Suppressor macrophage (primary cell): ENCODE results near the gene NGLY1.

Experiments used
- DNase-seq, 4 experiments: peaks; one replicate each; pipeline ENCODE4 v3.0.0-alpha.2; 2020 to 2022
- total RNA-seq, 17 experiments: gene quantifications; one replicate each; lab custom pipeline; 2026; ENCODE audit warnings: mixed read lengths in 6 of 17, inconsistent platforms in 3 of 17; lab: John Stamatoyannopoulos, UW

NGLY1 gene, protein sequence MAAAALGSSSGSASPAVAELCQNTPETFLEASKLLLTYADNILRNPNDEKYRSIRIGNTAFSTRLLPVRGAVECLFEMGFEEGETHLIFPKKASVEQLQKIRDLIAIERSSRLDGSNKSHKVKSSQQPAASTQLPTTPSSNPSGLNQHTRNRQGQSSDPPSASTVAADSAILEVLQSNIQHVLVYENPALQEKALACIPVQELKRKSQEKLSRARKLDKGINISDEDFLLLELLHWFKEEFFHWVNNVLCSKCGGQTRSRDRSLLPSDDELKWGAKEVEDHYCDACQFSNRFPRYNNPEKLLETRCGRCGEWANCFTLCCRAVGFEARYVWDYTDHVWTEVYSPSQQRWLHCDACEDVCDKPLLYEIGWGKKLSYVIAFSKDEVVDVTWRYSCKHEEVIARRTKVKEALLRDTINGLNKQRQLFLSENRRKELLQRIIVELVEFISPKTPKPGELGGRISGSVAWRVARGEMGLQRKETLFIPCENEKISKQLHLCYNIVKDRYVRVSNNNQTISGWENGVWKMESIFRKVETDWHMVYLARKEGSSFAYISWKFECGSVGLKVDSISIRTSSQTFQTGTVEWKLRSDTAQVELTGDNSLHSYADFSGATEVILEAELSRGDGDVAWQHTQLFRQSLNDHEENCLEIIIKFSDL
- total RNA-seq, result 11.7 to 60.1 (median 34.3) reads per million in 17 experiments

DNA sequence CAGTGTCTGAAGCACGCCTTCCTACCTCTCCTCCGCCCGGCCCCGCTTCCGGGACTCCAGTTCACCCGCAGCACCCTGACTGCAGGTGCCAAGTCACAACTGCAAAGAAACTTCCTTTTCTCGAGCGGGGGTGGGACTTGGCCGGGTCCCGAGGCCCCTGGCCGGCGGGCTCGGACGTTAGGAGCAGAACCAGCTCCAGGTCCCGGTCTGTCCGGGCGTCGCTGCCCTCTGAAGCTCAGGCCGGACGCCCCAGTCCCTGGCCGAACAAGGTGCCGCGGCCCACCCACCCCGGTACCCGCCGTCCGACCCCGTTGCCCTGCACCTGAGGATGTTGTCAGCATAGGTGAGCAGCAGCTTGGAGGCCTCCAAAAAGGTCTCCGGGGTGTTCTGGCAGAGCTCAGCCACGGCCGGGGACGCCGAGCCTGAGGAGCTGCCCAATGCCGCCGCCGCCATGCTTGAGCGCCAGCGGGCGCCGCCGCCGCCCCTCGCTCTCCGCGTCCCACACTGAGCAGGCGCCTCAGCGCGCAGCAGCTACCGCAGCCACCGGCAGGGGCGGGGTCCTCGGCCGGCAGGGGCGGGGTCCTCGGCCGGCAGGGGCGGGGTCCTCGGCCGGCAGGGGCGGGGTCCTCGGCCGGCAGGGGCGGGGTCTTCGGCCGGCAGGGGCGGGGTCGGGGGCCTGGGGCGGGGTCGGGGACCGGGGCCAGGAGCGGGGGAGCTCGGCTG is at the start of gene NGLY1:
Gene NGLY1, minus strand, starts transcription at position 506 of the 723 bp plus-strand sequence. Its CDS starts 53 bp downstream, at position 453.
- DNase-seq, result peak; percentile 89 to 95 (median 92)

DNA sequence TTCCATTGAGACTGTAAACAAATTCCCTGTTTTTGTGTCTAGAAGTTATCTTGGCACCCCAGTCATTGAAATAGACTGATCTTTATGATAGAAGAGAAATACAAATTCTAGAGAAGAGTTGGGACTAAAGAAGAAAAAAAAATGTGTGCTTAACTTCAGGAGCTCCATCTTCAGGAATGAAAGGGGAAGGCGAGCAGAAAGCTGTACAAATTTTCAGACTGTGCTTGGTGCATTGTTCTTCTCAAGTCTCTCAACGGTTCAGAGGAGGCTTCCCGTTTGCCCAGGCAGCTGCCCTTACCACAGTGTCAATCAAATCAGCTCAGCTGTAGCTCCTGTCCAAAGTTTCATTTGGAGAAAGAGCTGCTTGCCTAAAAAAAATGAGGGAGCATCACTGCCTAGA is 48.3 kb upstream of the NGLY1 start:
- peak in 3 of 4 experiments; percentile 5 to 13 (median 6) for DNase-seq

DNA sequence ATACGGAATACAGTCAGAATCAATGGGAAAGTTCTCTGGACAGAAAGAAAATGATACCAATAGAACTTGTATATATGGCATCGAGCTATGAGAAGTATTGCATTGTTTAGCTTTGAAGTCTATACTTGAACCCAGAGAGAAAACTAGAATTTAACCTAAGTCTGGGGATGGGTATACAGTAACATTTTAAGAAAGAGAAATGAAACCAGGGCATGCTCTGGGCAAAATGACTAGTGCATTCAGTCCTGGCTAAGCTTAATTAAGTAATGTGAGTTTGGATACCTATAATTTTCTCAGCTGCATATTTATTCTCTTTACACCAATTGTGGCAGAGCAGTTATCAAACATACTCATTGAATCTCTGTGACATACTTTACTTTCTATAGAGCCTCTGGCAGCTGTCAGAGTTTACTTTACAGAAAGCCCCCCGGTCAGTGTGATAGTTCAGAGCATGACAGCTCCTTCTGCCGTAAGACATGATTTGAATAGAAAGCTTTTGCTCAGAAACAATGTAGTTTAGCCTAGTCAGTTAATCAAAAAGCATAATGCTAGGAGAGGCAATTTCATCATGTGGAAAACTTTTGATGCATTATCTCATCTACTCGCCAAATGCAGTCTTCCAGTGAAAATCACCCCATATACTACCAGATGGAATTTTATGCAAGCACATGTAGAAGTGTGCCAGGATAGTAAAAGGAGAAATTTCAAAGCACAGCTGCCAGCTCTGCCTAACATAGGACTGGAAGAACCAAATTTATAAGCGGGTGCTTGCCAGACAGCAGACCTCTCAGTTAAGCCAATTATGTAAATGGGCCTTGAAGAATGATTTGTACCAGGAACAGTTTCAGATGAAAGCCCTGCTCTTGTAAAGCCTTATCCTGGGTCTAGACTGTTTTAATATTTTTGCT is 47.4 kb upstream of the NGLY1 start:
- DNase-seq, result no peak

DNA sequence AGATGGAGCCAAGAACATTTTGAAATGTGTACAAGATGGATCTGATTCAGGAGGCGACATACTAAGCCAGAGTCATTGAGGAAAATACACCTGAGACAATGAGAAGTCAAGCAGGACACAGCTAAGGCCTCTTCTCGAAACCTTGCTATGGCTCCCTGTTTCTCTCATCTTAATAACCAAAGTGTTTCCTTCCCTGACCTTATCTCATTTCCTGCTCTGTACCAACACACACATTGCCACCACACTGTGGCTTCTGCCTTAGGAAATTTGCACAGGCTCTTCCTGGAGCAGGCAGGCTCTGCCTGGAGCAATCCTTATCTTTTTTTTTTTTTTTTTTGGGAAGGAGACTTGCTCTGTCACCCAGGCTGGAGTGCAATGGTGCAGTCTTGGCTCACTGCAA is 43.3 kb upstream of the NGLY1 start:
- DNase-seq, result no peak

DNA sequence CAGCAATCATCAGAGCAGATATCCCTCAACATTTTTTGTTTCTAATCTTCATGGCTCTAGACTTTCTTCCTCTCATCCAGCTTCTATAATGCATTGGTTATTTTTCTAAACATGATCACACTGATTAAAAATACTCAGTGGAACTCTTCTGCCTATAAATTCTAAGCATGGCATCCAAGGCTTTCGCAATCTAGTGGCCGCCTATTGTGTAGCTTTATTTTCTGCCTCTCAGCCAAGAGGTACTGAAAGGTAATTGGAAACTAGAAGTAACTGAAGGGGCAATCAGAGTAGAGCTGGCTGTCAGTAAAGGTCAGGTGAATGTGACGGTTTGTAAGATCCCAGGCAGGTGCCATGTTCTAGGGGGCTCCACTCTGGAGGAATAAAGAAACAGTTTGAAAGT is 40.1 kb upstream of the NGLY1 start:
- DNase-seq, result no peak

DNA sequence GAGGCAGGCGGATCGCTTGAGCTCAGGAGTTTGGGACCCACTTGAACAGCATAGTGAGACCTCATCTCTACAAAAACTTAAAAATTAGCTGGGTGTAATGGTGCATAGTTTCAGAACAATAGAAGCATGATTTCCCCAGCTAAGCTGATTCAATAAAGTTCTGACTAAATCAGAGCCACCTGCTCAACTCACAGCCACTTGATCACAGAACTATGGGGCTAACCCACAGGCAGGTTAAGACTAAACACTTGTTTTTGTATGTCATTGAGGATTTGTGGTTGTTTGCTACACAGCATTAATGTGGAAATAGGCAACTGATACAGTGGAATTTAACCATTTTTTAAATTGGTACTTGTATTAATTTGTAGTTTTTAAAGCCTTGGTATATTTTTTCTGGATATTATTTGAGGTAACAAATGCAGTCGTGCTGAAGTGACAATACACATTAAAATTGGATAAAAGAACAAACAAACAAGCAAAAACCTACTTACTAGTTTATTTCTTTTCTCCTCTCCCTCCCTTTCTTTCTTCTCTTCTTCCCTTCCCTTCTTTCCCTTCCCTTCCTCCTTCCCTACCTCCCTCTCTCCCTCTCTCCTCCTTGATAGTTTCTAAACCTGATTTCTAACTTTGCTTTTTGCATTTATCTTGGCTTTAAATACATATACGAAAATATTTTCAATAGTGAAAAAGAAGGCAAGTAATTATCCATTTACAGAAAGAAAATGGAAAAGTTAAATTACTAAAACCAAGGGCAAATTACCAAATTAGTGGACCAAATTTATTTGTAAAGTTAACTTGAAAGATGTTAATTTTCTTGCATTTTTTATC is 38.7 kb upstream of the NGLY1 start:
- DNase-seq, result no peak

DNA sequence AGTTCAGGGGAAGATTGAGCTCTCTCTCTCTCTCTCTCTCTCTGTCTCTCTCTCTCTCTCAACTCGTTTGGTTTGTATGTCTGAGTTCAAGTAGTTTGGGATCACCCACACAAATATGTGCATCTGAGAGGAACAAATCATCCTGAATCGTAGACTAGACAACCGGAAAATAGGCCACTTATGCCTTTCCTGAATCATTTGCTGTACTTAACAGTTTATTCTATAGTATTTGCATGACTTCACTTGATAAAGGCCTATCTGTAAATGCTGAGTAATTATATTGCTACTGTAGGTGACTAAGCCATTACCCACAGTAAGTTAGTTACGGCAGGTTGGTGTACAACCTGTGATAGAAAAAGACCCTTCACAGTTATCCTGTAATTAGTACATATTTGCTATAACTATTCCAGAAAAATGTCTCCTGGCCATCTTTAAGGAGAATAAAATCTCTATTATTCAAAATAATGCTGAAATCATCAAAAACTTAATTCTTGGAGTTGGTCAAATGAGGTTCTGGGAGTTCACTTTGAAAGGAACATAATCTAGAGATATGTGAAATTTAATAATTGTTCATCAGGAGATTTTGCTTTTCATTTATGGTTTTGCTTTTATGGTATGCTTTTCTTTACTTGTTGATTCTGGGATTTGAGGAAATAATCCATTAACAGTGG is 37.7 kb upstream of the NGLY1 start:
- DNase-seq, result no peak

DNA sequence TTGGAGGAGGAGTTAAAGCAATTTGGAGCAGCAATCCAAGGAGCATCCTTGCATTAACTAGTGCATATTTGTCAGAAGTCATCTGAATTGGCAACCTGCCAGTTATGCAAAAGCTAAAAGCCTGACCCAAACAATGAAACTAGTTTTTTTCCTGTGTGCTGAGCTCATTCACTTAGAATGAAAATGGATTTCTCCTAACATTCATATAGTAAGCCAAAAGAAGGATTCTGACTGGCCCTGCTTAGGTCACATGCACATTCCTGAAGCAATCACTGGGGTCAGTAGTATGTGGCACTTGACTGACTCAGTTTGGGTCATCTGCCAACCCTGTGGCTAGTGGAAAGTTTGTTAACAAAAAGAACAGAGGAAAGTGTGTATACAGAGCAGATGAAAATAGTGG is 37.1 kb upstream of the NGLY1 start:
- DNase-seq, result peak in 3 of 4 experiments; percentile 22 to 51 (median 25)

DNA sequence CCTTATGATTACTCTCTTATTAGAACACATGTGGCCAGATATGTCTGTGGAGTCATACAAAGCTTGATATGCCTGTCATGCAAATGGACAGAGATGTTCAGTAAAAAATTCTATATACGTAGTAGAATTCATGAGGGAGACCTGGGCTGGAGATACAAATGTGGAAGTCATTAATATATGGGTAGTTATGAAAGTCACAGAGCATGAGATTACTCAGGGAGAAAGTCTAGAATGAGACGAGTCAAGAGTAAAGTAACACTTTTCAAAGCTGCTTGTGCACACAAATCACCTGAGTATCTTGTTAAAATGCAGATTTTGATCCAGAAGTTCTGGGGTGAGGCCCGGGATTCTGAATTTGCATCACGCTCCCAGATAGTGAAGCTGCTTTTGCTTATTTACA is 35.1 kb upstream of the NGLY1 start:
- no peak for DNase-seq

DNA sequence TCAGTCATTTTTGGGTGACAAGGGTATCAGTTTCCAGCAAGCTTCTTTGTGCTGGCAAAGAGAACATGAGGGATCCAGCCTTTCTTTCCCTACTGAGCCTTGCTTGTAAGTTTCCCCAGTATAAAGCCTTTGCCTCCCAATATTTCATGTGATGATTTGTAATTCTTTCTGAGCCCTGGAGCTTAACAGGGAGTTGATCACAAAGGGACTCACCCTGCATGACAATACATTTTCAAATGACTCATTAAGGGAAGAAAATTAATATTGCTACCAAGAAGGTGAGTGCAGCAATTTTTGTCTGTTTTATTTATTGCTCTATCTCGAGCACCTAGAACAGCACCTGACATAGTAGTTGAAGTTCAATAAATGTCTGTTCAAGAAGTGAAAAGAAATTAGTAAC is 34.4 kb upstream of the NGLY1 start:
- no peak for DNase-seq

DNA sequence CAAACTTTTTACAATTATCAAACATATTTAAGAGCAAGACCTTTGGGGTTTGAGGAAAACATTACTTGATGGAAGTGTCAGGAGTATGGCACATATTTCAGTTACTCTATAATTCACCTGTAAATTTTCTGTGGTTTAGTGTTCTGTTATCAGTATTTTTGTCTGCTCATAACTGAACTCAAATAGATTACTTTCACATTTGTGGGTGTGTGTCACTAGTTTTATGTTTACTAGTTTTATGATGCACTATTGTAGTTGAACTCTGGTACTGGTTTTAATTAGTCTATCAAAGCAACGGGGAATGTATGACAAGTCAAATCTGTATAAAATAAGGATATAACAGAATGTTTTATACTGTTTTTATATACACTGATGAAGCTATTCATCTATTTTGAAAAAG is 33.9 kb upstream of the NGLY1 start:
- no peak for DNase-seq

DNA sequence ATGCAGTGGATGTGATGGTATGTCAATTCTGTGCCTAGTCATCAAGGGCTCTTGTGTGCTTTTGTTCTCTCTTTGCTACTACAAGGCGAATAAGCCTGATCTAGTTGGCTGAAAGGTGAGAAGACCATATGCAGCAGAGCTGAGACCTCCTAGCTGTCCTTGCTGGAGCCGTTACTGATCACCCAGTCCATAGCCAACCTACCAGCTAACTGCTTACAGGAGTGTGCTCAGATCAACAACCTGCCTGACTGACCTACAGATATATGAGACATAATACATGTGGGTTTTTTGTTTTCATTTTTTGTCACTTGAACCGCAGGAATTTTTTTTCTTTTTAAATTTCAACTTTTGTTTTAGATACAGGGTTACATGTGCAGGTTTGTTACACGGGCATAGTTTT is 29.4 kb upstream of the NGLY1 start:
- DNase-seq, result no peak

DNA sequence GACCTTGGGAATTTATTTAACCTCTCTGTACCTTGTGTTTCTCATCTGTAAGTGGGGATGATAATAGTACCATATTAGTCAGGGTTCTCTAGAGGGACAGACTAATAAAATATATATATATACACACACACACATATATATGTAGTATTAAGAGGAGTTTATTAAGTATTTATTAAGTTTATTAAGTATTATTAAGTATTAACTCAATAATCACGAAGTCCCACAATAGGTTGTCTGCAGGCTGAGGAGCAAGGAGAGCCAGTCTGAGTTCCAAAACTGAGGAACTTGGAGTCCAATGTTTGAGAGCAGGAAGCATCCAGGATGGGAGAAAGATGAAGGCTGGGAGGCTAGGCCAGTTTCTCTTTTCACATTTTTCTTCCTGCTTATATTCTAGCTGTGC is 21.4 kb upstream of the NGLY1 start:
- DNase-seq, result no peak

DNA sequence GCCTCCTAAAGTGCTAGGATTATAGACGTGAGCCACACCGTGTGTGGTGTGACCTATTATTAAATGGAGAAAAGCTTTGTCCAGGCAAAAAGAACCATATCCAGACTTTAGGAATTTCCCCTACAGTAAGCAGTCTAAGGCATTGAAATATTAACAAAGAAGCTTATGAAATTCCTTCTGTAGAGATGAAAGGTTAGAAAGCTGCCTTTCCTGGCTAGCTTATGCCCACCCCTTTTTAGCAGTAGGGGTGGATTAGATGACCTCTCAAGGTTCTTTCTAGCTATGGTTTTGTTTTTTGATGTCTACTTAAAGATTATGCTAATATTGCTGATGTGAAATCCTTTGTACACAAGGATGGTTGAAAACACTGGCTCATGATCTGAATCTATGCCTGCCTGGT is 20.6 kb upstream of the NGLY1 start:
- no peak for DNase-seq

DNA sequence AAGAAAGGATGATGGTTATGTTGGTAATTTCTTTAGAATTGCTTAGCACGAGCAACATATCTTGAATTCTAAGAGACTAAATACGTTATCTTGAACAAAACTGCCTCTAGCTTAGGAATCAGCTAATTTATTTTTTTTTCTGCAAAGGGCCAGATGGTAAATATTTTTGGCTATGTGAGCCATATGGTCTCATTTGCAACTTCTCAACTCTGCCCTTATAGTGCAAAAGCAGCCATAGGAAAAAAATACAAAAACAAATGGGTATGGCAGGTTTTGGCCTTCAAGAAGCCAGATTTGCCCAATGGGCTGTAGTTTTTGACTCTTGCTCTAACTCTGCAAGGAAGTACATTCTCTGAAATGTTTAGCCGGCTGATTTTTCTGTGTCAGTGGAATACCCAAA is 18.5 kb upstream of the NGLY1 start:
- no peak for DNase-seq

DNA sequence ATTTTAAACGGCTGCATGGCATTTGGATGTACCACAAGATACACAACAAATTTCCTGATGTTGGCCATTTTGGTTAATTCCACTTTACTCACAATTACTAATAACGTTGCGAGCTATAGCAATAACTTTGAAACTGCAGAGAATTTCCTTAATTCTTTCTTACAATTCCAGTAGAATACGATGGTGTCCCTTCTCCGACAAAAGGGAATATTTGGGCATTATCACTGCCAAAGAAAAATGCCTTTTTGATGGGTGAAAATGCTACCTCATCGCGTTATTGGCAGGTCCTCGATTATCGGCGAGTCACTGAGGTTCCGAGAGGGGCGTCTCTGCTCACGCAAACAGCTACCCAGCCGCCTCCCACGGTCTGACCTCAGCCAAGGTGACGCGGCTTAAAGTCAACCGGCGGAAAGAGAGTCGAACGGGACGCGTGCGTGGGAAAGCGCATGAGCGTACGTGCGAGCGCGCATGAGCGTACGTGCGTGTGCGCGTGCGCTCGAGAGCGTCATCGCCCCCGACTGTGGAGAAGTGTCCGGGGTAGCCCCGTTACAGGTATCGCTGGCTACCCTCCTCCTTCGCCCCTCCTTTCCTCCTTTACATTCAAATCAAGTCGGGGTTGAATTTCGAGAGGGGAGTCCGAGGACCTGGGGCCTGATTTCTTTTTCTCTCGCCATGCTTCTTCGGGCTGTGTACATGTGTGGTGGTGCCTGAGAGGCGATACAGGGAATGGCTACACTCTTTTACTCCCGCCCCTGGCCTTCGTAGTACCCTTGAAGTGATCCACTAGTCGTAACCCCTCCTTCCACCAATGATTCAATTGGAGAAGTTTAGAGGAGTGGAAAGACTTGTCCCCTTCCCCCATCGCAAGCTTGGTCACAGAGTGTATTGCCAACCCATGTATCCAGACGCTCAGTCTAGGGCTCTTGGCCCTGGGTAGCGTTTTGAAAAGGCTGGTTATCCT is 6.6 kb upstream of the NGLY1 start, which contains the start of gene OXSM:
Gene OXSM, plus strand, starts transcription at position 495 of the 961 bp plus-strand sequence. CDS start 931 bp downstream, outside the sequence.
- peak; percentile 97 to 98 (median 97) for DNase-seq

DNA sequence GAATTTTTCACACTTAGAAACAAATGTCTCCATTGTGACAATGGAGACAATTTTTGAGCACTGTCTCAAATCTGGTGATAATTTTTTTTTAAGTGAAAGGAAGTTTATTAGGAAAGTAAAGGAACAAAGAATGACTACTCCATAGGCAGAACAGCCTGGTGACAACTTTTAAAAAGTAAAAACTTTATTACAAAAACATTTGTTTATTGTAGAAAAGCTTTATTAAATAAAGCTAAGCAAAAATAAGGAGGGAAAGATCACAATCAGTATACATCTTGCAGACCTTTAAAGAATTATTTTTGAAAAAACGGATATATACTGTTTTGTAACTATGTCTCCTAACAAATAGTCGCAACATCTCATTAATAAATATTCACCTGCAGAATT is 6.0 kb upstream of the NGLY1 start:
- DNase-seq, result no peak

DNA sequence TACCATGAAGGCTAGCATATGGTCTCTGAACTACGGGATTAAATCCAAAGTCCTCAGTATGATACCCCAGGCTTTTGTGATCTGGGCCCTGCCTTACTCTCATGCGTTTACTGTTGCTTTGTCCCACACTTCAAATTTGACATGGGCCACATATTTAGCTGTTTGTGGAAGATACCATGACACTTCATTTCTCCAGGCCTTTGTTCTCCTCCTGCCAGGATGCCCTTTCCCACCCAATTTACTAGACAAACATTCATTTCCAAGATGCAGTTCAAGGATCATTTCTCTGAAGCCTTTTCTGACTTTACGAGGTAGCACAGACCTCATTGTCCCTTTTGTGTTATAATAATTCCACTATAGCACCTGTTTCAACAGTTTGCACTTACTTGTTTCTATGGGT is 4.4 kb upstream of the NGLY1 start:
- DNase-seq, result no peak

DNA sequence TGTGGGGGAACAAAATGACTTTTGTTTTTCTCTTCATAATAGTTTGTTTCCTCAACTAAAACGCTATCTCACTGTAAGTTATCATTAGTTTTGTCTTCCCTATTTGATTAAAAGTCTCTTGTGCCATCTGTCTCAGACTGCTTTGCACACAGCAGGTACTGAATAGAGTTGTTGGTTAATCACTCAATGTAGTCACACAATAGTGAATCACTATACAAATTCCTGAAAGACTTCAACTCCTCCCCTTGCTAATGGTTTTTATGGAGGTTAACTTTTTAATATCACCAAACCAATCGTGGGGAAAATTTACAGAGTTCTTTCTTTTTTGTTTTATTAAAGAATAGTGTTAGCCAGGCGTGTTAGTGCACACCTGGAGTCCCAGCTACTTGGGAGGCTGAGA is 2.6 kb upstream of the NGLY1 start:
- DNase-seq, result peak in 1 of 4 experiments; percentile 6
